Coronary artery (tissue), 2 donors: ENCODE data around the gene GPR15.

Source experiments
- DNase-seq: peaks from one replicate; pipeline ENCODE4 v3.0.0-alpha.2; 2017; ENCODE audit warnings: low spot score
- H3K27ac ChIP-seq, 2 donors: fragments of 200-600 bp; sonication (generic); one replicate each; pipeline ENCODE4 v1.5.1; 2016 to 2019
- H3K4me3 ChIP-seq: fragments of 200-600 bp; sonication (generic); 2 replicates; pipeline ENCODE4 v1.5.1; 2016; ENCODE audit warnings: mild to moderate bottlenecking, moderate library complexity
- TF ChIP-seq, protein P1 (sequence below): fragments of 200-600 bp; sonication (generic); IDR thresholded peaks from one replicate; pipeline ENCODE4 v1.5.1; 2019; ENCODE audit warnings: antibody characterized with exemption

Gene GPR15

DNA sequence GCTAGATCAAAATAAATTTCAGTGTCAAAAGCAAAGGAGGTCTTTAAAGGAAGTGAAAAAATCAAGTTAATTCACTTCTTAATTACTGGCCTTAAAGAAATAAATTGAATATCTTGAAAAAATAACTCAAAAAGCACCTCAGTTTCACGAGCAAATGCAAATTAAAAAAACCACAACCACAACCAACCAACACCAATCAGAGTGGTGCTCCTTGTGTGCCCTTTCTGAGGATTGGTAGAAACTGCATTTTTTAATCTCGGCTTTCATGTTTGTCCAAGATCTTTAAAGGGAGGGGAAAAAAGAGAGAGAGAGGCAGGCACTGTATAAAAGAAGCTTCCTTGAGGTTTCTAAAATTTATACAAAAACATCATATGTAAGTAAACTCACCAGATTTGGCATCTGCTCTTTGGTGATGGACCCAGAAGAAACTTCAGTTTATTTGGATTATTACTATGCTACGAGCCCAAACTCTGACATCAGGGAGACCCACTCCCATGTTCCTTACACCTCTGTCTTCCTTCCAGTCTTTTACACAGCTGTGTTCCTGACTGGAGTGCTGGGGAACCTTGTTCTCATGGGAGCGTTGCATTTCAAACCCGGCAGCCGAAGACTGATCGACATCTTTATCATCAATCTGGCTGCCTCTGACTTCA lies at the start of gene GPR15:
Gene GPR15, plus strand, starts transcription at position 357 of the 653 bp plus-strand sequence. Its CDS starts 56 bp downstream, at position 413.
- H3K4me3 ChIP-seq: no peak within 1 kb of the TSS
- no peak within 1 kb of the TSS for H3K27ac ChIP-seq
- DNase-seq: no peak
- TF ChIP-seq, protein P1, sequence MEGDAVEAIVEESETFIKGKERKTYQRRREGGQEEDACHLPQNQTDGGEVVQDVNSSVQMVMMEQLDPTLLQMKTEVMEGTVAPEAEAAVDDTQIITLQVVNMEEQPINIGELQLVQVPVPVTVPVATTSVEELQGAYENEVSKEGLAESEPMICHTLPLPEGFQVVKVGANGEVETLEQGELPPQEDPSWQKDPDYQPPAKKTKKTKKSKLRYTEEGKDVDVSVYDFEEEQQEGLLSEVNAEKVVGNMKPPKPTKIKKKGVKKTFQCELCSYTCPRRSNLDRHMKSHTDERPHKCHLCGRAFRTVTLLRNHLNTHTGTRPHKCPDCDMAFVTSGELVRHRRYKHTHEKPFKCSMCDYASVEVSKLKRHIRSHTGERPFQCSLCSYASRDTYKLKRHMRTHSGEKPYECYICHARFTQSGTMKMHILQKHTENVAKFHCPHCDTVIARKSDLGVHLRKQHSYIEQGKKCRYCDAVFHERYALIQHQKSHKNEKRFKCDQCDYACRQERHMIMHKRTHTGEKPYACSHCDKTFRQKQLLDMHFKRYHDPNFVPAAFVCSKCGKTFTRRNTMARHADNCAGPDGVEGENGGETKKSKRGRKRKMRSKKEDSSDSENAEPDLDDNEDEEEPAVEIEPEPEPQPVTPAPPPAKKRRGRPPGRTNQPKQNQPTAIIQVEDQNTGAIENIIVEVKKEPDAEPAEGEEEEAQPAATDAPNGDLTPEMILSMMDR: no peak

DNA sequence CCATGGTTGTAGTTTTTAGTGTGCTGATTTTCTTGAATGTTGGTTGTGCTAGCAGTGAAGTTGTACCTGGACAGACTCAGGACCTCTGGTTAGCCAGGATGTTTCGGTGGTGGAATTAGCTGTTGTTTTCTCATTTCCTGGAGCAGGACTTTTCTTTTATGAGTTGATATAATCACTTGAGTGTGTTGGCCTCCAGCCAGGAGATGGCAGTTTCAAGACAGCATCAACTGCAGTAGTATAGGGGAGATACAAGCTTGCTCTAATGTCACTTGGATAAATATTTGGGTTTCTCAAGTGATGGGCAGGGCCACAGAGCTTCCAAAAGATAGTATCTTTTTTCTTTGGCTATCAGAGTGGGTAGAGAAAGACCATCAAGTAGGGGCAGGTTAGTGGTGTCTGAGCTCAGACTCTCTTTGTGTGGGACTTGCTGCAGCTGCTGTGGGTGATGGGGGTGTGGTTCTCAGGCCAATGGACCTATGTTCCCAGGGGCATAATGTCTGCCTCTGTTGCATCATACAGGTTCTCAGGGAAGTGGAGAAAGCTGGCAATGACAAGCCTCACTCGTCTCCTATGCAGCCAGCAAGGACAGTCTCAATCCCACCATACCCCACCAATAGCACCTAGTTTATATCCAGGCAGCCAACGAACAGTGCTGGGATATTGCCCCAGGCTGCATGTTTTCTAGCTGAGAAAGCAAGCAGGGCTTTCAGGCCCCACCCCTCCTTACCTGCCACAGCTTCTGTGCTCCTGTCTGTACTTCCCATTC lies 48.9 kb upstream of the GPR15 start:
- TF ChIP-seq, protein P1: no peak

DNA sequence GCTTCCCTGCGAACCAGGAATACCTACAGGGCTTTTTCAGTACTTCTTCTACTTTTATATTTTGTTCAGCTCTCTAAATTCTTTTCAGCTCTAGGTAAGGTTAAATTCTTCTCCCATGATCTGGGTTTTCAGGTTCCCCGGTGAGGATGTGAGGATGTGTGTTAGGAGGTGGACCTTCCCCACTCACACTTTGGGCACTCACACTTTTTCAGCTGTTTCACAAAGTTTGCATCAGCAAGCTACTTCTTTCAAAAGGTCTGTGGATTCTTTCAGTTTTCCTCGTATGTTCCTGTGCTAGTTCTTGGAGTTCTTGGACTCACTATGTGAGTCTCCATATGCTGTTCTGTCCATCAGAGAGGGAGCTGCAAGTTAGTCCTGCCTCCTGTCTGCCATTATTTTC lies 48.2 kb upstream of the GPR15 start:
- no peak for DNase-seq
- Histone ChIP-seq H3K27ac (no peak overlapping the region), H3K4me3 (no peak overlapping the region)
- TF ChIP-seq, protein P1: no peak

More for the DNA sequence above, 48.9 kb upstream of the GPR15 start:
- H3K27ac ChIP-seq: no peak overlapping the region
- DNase-seq: no peak
- no peak overlapping the region for H3K4me3 ChIP-seq

DNA sequence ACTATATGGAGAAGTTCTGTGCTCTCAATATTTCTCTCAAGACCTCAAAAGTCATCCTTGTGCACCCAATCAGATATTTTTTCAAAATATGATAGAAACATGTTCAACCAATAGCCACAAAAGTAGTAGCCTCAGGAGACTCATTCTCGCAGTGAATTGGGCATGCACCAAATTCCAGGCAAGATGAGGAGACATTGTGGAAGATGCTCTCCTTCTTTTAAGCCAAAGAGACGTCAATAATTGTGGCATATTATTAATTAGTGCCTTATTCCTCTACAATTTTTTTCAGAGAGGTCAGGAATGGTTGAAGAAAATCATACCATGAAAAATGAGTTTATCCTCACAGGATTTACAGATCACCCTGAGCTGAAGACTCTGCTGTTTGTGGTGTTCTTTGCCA lies 34.4 kb upstream of the GPR15 start, which contains the start of gene OR5K2:
Gene OR5K2, plus strand, starts transcription at position 301 of the 400 bp plus-strand sequence. Its CDS starts 0 bp downstream, at position 301.
- Histone ChIP-seq H3K27ac (no peak within 1 kb of the TSS), H3K4me3 (no peak within 1 kb of the TSS)
- TF ChIP-seq, protein P1: no peak
- no peak for DNase-seq

DNA sequence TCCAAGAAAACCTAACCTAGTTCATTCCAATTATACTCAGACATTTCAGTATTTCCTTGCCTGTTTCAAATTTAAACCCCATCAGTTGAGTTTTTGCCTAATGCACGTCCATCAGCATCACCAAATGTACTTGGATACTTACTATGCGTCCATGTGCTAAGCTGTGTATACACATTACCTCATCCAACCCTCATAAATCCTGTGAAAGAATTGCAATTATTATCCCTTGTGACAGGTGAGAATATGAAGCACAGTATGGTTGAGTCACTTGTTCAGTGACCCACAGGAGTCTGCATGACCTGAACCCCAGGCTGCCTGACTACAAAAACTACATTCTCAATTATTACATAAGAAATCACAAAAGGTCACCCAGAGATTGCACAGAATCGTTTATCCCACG lies 31.8 kb upstream of the GPR15 start:
- H3K4me3 ChIP-seq: no peak overlapping the region
- TF ChIP-seq, protein P1: no peak
- no peak overlapping the region for H3K27ac ChIP-seq
- DNase-seq: no peak

DNA sequence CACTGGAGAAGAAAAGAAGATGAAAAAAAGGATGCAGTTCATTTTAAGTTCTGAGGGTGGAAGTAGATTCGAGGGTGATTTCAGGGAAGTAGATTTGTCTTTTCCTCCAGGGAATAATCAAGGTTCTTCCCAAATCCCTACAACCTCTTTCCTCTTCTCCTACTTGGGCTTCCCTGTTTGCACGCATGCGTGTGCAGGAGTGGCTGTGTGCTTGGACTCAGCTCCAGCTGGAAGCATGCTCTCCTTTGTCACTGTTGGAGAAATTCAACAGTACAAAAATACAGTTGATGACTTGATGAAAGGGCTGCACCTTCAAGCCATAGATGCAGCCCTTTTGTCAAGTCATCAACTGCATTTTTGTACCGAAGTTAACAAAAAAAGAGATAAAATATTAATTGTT lies 30.5 kb upstream of the GPR15 start:
- no peak overlapping the region for H3K4me3 ChIP-seq
- no peak for DNase-seq
- TF ChIP-seq, protein P1: no peak
- H3K27ac ChIP-seq: no peak overlapping the region
